SH-SY5Y (cell line): ENCODE data around the gene AVPR1B.

Experiments
- GATA2 ChIP-seq: IDR thresholded peaks from 2 replicates; pipeline ENCODE4 v1.6.1; 2011; ENCODE audit warnings: mild to moderate bottlenecking, low read depth, low read length
- GATA3 ChIP-seq: IDR thresholded peaks from 2 replicates; pipeline ENCODE4 v1.6.1; 2011; ENCODE audit warnings: low read depth, mild to moderate bottlenecking, low read length, moderate library complexity

DNA sequence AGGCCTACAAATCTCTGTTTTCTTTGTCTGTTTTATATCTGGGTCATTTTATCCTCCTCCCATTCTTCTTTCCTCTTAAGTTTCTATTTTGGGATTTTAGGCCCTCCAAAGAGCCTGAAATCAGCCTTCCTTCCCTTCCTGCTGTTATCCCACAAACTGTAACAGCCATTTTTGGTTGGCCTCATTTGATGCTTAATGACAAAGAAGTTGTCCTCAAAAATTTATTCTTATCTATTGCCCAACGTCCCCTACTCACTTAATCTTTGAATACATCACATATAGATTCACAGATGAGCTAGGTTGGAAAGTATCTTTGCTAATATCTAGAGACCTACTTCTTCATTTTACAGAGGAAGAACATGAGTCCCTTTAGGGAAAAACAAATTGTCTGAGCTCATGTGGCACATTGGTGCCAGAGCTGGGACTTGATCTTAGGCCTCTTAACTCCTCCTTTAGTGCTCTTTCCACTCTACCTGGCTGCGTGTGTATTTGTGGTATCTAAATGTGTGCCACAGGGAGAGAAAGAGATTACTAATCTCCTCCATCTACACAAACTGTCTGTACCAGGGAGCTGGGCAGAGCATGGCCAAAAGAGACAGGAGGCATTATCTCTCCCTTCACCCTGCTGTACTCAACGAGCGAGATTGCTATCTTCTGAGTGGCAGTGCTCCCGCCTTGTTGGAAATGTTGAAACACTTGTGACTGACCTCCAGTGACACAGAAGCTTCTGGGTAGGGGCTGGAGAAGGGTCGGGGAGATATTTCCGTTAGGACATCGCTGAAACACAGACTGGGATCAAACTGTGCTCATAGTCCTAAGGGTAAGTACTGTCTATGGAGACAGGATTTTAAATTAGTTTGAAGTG lies 34.1 kb downstream of the AVPR1B start:
- TF ChIP-seq GATA2 (peak; percentile 98), GATA3 (peak; percentile 89)
